Measurements from ENCODE around the gene DLG2.

DNA sequence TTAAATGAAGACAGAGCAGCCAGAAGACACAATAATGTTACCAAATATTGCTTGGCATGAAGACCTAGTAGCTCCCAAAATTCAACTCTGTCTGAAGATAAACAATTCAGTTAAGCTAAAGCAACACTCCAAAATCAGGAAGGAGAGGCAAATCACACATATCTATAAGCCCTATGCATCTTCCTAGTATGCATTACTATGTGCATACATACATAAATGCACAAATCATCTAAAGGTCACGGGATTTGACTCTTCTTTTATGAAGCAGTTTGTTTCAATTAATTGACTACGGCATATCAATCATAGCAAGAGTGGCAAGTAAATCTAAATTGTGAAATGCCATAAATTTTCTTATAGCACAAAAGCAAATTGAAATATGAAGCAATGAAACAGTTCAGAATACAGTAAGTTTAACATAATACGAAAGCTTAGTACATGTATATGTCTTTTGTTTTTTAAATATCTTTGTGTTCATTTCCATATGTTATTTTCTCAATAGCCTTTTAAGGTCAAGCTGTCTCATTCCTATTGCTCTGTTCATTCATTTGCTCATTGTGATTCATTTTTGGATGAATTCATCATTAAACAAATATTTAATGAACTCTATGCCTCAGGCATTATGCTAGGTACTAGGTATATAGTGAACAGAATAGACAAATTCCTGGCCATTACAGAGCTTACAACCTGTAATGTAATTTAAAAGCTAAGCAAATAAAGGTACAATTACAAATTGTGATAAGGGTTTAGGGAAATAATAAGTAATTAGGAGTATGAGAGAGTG, 540.5 kb downstream of the DLG2 start:
- TF ChIP-seq, protein P1, sequence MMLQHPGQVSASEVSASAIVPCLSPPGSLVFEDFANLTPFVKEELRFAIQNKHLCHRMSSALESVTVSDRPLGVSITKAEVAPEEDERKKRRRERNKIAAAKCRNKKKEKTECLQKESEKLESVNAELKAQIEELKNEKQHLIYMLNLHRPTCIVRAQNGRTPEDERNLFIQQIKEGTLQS (IDR thresholded peaks at IDR 0.05), result no peak
- TF ChIP-seq, protein P2, sequence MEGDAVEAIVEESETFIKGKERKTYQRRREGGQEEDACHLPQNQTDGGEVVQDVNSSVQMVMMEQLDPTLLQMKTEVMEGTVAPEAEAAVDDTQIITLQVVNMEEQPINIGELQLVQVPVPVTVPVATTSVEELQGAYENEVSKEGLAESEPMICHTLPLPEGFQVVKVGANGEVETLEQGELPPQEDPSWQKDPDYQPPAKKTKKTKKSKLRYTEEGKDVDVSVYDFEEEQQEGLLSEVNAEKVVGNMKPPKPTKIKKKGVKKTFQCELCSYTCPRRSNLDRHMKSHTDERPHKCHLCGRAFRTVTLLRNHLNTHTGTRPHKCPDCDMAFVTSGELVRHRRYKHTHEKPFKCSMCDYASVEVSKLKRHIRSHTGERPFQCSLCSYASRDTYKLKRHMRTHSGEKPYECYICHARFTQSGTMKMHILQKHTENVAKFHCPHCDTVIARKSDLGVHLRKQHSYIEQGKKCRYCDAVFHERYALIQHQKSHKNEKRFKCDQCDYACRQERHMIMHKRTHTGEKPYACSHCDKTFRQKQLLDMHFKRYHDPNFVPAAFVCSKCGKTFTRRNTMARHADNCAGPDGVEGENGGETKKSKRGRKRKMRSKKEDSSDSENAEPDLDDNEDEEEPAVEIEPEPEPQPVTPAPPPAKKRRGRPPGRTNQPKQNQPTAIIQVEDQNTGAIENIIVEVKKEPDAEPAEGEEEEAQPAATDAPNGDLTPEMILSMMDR (IDR thresholded peaks at IDR 0.05; ENCODE audit: low read depth, low read length, missing input control), result no peak
- TF ChIP-seq GABPA (IDR thresholded peaks at IDR 0.05 in 1 of 2, conservative IDR thresholded peaks at IDR 0.05 in 1 of 2), result no peak
- TF ChIP-seq EGR1 (IDR thresholded peaks at IDR 0.05; ENCODE audit: low read depth in 2 of 2), result no peak
- TF ChIP-seq YY1 (IDR thresholded peaks at IDR 0.05), result no peak
